Epidermal melanocyte (primary cell): Measurements from ENCODE around the gene ZNF771.
"Not testable (repeated sequence)": the region's sequence is repeated elsewhere in the genome, so short reads cannot be mapped to it uniquely, and the experiment has no call there.

Experiments used
- DNase-seq: peaks from one replicate; pipeline ENCODE4 v3.0.0; 2011; ENCODE audit warnings: low spot score; ENCODE audit not compliant: insufficient read length

The ZNF771 gene

GRCh38 chr16:30461426-30461825, 54.0 kb downstream of the ZNF771 start:
- DNase-seq, result not testable (repeated sequence)

- DNase-seq, result no peak
Measured at GRCh38 chr16:30464078-30464477, 56.7 kb downstream of the ZNF771 start.
